HG02973 (cell line): ENCODE measurements around the gene MYO6.

Source experiments
- ATAC-seq: cut with Tn5 transposase; IDR thresholded peaks from one replicate; pipeline ENCODE4 v1.9.1; 2021; ENCODE audit warnings: moderate library complexity; ENCODE audit not compliant: unreplicated experiment

Gene MYO6

GRCh38 chr6:75762063-75762462, 13.0 kb downstream of the MYO6 start:
- ATAC-seq: no peak

- no peak for ATAC-seq
These were observed 17.3 kb downstream of the MYO6 start for GRCh38 chr6:75766387-75766786.

GRCh38 chr6:75770844-75771243, 21.8 kb downstream of the MYO6 start:
- no peak for ATAC-seq

- ATAC-seq: no peak
These were observed 26.2 kb downstream of the MYO6 start for GRCh38 chr6:75775219-75775618.

GRCh38 chr6:75776461-75776860, 27.4 kb downstream of the MYO6 start:
- ATAC-seq: no peak

GRCh38 chr6:75778757-75779156, 29.7 kb downstream of the MYO6 start:
- ATAC-seq: no peak

GRCh38 chr6:75786152-75786551, 37.1 kb downstream of the MYO6 start:
- ATAC-seq: no peak

- no peak for ATAC-seq
These were observed 39.9 kb downstream of the MYO6 start for GRCh38 chr6:75788894-75789293.

- ATAC-seq: no peak
These were observed 42.8 kb downstream of the MYO6 start for GRCh38 chr6:75791881-75792280.

- no peak for ATAC-seq
These were observed 45.4 kb downstream of the MYO6 start for GRCh38 chr6:75794351-75794846.

GRCh38 chr6:75794954-75795739, 46.1 kb downstream of the MYO6 start:
- no peak for ATAC-seq

GRCh38 chr6:75796723-75797122, 47.7 kb downstream of the MYO6 start:
- no peak for ATAC-seq

- no peak for ATAC-seq
These were observed 51.1 kb downstream of the MYO6 start for GRCh38 chr6:75800133-75800532.

GRCh38 chr6:75800708-75801505, 51.9 kb downstream of the MYO6 start:
- ATAC-seq: no peak

- ATAC-seq: no peak
These were observed 53.3 kb downstream of the MYO6 start for GRCh38 chr6:75802366-75802765.

- ATAC-seq: no peak
These were observed 59.5 kb downstream of the MYO6 start for GRCh38 chr6:75808507-75808906.

GRCh38 chr6:75812560-75812959, 63.5 kb downstream of the MYO6 start:
- ATAC-seq: no peak

GRCh38 chr6:75813476-75814250, 64.6 kb downstream of the MYO6 start:
- no peak for ATAC-seq

- ATAC-seq: no peak
These were observed 66.7 kb downstream of the MYO6 start for GRCh38 chr6:75815756-75816155.

- ATAC-seq: no peak
These were observed 69.2 kb downstream of the MYO6 start for GRCh38 chr6:75818098-75818855.
